Omental fat pad (tissue), 4 donors: ENCODE data around the gene ACTC1. TPM values are rescaled to one million over a fixed set of nuclear protein-coding genes. Genes with fewer than 3 reads are reported as not detected.

Experiments
- ATAC-seq: fragments of 150-250 bp; one replicate; pipeline ENCODE4 v1.9.1; 2016; ENCODE audit warnings: mild to moderate bottlenecking, moderate library complexity; ENCODE audit not compliant: low FRiP score
- DNase-seq: peaks from one replicate; pipeline ENCODE4 v3.0.0-alpha.2; 2019; ENCODE audit warnings: low spot score
- total RNA-seq, 4 donors: library from RNA; depleted of rRNA; stranded (reverse); fragments of >200 nt; gene quantifications; one replicate each; pipeline ENCODE4 v1.1.0, GENCODE V29; 2016
- TF ChIP-seq, protein P1 (sequence below), 3 donors: fragments of 450-650 bp; IDR thresholded peaks; one replicate each; pipeline ENCODE4 v1.5.1; 2016 to 2017; ENCODE audit warnings: antibody characterized with exemption in 3 of 3, mild to moderate bottlenecking in 3 of 3, moderate library complexity in 2 of 3

Gene ACTC1
- 1 to 10 TPM in 1 of 4 donors, under 1 TPM in 2, not detected in 1; 0.38 to 5.5 (median 0.93) TPM for total RNA-seq

DNA sequence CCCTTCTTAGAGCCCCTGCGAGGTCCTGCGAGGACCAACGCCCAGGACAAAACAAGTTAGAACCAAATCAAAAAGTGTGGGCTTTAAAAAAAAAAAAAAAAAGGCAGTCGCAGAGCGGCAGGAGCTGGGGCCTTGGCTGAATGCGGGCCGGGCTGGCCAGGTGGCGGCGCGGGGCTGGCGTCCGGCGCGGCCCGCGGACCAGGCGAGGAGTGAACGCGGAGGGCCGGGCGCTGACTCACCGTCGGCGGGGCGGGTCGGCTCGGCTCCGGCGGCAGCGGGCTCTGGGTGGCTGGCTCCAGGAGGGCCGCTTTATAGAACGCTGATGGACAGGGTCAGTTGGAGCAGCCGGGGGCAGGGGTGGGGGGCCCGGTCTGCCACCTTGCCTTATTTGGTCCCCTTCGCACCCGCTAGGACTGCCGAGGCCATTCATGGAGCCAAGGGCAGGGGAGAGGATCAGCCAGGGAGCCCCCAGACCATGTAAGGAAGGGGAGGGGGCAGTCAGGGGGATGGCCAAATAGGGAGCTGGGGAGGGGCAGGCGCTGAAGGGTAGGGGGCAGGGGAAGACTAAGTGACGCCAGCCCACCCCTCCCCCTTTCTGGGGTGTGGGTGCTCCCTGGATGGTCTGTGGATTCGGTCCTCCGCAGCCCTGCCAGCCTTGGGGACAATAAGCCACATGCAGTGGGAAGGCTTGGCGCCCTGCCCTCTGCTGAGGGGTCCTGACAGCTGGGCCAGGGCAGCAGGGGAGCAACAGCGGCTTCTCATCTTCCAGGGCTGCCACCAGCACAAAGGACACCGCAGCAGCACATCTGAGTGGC lies at the start of gene ACTC1:
Gene ACTC1 (minus strand): TSS at position 283 of the 815 bp plus-strand sequence. CDS start 741 bp downstream, outside the sequence.
- TF ChIP-seq, protein P1, sequence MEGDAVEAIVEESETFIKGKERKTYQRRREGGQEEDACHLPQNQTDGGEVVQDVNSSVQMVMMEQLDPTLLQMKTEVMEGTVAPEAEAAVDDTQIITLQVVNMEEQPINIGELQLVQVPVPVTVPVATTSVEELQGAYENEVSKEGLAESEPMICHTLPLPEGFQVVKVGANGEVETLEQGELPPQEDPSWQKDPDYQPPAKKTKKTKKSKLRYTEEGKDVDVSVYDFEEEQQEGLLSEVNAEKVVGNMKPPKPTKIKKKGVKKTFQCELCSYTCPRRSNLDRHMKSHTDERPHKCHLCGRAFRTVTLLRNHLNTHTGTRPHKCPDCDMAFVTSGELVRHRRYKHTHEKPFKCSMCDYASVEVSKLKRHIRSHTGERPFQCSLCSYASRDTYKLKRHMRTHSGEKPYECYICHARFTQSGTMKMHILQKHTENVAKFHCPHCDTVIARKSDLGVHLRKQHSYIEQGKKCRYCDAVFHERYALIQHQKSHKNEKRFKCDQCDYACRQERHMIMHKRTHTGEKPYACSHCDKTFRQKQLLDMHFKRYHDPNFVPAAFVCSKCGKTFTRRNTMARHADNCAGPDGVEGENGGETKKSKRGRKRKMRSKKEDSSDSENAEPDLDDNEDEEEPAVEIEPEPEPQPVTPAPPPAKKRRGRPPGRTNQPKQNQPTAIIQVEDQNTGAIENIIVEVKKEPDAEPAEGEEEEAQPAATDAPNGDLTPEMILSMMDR (IDR thresholded peaks at IDR 0.05): no peak
- ATAC-seq (peak; percentile 67), DNase-seq (no peak)

DNA sequence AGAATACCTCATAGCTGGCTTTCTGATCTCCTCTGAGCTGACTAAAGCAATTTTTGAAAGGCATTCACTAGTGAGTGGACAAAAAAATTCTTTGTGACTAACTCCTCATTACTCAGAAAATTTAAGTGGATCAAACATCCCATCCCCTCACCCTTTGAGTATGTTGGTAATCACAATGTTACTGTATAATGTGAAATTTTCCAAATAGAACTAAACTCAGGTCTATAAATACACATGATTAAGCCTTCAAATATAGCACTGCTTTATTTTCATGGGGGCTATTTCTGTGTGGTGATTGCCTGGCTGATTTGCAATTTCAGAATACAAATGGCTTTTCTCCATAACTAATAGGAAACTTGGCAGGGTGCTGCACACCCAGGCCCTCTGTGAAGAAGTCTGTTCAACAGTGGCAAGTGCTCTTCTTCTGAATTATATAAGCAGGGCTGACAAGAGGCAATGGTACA lies 45.9 kb upstream of the ACTC1 start:
- DNase-seq (no peak), ATAC-seq (no peak)
- TF ChIP-seq, protein P1 (IDR thresholded peaks at IDR 0.05): no peak

DNA sequence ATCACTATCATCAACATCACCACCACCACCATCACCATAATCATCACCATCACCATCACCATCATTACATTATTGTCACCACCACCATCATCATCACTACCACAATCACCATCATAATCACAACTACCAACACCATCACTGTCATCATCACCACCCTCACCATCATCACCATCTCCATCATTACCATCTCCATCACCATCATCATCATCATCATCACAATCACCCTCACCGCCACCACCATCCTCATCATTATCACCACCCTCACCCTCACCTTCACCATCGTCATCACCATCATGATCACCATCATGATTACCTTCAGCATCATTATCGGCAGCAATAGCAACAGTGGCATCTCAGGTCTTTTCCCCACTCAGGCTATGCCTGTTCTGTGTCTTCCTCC lies 42.9 kb upstream of the ACTC1 start:
- DNase-seq (no peak), ATAC-seq (no peak)
- TF ChIP-seq, protein P1 (IDR thresholded peaks at IDR 0.05): no peak

DNA sequence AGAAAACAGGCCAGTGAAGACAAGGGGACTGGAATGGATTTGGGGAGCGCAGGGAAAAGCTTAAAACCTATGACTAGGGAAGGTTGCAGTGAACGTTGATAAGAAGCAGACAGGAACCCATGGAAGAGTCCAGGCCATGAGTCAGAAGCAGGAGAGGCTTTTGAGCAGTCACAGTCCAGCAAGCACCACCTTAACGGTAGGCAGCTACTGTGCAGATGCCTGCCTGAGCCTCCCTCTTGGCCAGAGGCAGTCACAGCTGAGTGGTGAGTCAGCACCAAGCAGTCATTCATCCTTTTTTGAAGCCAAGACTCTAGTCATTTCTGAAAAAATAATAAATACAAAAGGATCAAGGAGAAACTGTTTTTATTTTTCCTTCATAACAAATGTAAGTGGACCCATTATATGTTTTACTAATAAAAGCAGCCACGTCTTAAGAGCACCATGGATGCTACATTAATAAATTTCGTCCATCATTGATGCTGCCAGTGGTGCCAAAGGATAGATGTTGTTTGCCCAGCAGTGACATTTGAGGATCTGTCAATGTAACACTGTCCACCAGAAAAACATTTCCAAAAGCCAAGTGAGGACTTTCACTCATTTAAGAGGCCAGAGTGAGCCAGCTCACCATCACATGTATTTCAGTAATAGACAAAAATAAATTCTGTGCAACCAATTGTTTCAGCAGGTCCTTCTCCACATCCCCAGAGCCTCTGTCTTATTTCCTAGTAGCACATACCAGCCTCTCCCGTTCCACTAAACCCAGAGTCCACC lies 42.1 kb upstream of the ACTC1 start:
- TF ChIP-seq, protein P1 (IDR thresholded peaks at IDR 0.05): no peak
- no peak for ATAC-seq
- DNase-seq: no peak

DNA sequence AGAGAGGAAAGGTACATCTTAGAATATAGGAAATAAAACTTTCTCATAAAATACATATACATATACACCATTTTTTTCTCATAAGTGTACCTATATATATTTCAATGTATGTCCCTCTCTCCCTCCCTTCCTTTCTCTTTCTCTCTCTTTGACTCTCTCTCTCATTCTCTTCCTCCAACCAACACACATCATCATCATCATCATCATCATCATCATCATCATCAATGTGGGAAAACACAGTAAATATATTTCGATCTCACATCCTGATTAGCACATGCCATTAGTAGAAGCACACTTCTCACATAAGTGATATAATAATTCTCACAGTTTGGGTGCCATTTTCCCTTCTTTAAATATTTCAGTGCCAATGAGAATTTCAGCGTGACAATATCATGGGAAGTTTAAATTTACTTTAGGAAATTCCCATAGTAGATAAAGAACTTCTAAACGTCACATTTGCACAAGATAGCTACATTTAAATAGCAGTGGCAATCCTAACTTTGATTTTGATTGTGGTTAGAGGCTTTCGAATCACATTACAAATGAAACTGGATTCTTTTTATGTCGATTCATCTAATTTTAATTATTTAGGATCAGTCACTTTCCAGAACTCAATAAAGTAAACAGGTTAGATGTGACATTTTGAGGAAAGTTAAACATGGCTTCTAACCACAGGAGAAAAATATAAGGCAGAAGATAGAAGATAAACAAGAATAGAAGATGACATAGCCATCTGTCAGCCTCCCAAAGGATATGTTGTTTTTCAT lies 33.0 kb upstream of the ACTC1 start:
- ATAC-seq (no peak), DNase-seq (no peak)
- TF ChIP-seq, protein P1 (IDR thresholded peaks at IDR 0.05): no peak

DNA sequence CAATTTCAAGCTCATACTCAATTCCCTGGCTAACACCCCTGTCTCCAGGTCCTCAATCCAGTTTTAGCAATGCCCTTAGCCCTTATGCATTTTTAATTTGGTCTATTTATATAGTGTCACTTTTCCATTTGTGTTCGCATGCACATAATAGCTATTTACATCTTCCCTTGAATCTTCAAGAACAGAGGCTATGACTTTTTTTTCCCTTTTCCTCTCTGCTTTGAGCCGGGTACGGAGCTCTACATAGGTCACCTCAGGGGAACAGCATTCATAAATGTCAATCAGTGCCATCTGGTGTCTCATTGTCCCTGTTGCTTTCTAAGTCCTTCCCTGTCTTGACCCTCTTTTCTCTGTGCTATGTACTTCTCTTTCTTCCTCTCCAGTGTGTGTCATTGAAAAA lies 26.5 kb upstream of the ACTC1 start:
- DNase-seq: no peak
- ATAC-seq: no peak

More for the DNA sequence above, 26.5 kb upstream of the ACTC1 start:
- TF ChIP-seq, protein P1 (IDR thresholded peaks at IDR 0.05): no peak
